ENCODE measurements around the gene TIMM17A.
"Not testable (repeated sequence)": the region's sequence is repeated elsewhere in the genome, so short reads cannot be mapped to it uniquely, and the experiment has no call there.

The TIMM17A gene

DNA sequence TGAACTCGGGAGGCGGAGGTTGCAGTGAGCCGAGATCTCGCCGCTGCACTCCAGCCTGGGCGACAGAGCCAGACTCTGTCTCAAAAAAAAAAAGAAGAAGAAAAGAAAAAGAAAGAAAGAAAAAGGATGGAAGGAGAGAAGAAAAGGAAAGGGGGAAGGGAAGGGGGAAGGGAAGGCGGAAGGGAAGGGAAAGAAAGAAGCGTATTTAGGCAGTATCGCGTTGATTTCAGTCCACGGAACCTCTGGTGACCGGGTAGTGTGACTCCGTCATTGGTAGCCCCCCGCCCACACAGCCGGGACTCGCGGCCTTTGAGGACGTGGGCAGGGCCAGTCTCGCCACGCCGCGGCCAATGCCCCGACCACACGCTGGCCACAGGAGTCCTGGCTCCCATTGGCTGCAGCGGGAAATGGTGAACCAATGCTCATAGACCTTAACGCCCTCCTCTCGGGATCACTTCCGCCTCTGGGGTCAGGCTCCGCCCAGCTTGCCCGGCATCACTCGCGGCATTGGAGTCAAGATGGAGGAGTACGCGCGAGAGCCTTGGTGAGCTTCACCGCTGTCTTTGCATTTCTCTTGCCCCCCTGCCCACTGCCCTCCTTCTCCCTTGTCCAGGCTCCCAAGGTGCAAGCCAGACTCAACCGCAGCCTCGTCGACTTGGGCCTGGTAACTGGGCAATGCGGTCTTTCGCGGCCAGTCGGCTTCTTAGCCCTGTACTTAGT is at the start of gene TIMM17A:
TSS of gene TIMM17A (plus strand) at position 495 of the 720 bp plus-strand sequence. CDS start at position 519, 24 bp downstream.
- DNase-seq = peak; percentile 95

DNA sequence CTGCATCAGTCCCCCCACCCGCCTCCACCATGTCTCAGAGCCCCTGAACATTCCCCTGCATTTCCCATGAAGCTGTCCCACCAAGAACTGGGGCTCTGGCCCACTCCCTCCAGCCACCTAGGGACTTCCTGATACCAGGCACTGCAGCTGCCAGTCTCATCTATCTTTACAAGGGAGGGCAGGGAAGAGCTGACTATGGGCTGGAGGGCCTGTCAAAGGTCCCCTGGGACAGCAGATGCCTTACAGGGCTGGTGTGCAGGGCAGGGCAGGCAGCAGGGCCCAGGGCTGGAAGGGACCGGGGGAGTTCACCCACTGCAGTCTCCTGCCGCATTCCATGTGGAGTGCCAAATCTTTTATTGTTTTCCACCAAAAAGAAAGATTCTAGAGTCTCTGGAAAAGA is 49.0 kb upstream of the TIMM17A start:
- no peak for DNase-seq

DNA sequence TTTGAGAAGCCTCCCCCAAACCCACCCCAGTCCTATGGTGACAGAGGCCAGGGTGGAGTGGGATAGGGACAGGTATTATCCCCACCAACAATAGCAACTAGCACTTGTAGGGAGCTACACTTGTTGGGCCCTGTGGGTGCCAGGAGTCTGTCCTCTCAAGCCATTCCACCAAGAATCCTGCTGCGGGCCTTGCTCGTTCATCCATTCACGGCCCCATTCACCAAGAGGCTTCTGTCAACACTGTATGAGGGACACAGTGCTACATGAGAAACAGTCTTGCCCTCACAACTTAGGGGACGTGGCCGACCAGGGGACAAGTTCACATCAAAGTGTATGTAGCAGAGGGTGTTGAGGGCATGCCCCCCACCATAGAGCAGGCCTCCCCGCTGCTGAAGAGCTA is 47.7 kb upstream of the TIMM17A start:
- no peak for DNase-seq

DNA sequence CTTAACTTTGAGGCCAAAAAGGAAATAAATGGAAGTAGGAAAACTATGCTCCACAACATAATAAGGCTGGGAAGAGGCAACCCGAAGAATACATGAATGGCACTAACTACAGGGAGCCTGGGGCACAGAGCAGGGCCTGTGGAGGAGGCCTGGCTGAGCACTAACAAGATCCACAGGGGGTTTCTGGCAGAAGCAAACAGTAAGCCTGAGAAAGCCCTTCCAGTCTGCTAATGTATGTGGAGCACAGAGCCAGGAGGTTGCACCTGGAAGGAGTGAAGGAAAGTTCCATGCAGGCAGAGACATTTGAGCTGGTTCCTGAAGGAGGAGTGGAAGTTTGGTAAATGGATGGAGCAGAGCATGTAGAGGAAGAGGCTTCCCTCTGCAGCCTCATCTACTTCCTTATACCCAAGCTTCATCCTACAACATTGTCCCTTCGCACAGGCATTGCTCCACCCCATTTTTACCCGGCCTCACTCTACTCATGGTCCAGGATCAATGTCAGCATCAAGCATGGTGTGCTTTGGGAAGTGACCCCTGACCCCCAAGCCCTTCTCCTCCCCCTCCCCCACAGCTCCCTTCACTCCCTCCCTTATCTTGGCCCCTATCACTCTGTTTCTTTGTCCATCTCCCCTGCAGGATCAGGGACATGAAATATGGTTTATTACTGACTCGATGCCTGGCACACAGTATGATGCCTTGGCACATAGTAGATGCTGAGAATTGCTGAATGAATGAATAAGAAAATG is 43.3 kb upstream of the TIMM17A start:
- DNase-seq = no peak

DNA sequence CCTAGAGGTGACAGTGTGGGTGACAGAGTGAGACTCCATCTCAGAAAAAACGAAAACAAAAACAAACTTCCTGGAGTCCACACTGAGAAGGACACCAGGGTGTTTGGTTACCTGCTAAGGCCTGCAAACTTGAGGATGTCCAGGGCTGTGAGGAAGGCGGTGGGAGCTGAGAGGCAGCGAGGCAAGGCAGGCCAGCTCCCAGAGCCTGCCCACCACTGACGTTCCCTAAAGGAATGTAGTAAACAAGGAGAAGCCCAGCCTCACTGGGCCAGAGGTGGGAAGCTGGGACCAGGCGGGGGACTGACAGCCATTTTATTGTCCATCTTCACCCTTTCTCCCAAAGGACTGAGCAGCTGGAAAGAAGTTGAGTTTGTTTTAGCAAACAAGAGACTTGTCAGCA is 42.5 kb upstream of the TIMM17A start:
- no peak for DNase-seq

DNA sequence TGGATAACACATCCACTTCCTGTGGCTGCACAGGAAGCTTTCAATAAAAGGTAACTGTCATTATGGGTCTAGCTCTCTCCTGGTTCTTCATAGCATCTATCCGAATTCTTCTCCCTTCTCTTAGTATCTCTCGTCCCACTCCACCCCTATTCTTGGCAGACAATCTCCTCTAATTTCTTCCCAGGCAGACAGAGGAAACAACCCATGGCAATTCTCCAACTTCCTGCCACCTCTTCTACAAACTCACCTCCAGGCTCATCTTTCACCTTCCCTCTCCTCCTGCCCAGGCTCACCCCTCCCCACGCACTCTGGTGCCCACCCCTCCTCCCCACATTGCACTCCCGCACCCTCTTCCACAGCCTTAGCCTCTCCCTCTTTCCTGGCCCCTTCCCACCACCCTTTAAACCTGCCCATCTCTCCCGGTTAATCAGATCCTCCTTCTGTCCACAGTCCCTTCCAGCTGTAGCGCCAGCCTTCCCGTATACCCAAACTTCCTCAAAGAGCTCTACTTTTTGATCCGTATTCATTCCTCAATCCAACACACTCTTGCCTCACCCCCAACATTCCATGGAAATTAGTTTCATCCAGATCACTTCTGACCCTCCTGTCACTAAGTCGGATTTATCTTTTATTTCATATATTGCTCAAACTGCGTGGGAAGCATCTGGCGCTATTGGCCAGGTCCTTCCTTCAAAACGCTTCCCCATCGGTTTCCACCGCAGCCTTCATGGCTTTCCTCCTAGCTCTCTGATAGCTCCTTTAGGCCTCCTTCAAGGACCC is 40.7 kb upstream of the TIMM17A start:
- no peak for DNase-seq

DNA sequence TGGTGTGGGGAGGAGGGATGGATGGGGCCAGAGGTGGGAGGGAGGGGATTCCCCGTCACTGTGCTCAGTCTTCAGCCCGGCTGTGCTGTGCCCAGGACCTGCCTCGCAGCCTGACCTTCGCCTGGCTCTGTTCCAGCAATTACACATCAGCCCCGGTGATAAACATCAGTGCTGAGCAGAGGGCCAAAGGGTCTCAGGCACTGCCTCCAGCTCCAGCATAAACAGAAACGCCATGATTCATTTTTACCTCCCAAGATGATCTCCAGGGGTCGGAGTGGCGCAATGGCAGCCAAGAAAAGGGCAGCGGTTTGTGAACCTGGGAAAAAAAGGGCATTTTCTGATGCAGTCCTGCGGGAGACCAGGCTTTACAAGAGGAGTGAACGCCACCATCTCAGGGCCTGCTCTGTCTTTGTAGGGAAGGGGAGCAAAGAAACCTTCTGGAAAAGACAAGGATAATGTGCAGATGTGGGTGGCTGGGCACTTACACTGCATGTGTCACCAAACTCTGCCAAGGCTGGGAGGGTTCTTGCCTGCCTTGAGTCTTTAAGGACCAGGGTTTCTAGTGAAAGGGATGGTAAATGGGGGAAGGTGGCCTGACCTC is 38.6 kb upstream of the TIMM17A start:
- no peak for DNase-seq

DNA sequence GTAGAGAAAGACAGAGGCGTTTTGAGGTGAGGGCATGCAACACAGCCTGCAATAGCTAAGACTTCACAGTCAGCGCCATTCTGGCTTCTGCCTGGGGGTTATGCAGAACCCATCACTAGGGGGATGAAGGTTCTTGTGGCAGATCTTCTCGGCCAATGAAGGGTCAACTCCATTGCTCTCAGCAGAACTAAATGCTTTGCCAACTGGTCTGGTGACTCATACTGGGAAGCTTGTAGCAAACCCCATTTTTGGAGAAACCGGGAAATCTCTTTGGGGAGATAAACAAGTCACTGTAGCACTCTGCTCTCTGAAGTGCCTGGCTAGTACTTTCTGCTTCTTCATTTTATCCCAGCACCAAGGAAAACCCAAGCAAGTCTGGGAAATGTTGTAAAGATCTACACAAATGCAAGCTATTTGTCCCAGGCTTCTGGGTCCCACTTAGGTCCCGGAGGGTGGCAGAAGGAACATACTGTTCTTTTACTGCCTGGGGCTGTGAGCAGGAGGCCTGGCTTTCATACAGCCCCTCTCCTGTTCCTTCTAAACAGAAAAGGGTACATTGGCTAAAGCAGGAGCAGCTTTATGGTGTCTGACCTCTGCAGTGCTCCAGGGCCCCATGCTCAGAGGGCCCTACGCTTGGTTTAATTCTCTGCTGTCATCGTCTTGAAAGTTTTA is 37.8 kb upstream of the TIMM17A start:
- no peak for DNase-seq

DNA sequence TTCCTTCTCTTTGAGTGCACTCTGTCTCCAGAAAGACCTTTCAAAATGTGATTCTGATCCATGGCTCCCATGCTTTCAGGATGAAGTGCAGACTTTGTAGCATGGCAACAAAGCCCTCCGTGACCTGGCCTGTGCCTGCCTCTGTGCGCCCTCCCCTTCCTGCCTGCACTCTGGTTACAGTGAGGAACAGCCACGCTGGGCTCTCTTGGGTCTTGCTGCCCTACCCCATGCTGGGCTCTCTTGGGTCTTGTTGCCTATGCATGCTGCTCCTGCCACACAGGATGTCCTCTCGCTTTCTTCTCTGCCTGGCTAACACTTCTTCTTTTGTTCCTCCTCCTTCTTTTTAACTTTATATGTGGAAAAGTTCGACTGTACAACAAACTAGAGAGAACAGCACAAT is 37.0 kb upstream of the TIMM17A start:
- DNase-seq = no peak

DNA sequence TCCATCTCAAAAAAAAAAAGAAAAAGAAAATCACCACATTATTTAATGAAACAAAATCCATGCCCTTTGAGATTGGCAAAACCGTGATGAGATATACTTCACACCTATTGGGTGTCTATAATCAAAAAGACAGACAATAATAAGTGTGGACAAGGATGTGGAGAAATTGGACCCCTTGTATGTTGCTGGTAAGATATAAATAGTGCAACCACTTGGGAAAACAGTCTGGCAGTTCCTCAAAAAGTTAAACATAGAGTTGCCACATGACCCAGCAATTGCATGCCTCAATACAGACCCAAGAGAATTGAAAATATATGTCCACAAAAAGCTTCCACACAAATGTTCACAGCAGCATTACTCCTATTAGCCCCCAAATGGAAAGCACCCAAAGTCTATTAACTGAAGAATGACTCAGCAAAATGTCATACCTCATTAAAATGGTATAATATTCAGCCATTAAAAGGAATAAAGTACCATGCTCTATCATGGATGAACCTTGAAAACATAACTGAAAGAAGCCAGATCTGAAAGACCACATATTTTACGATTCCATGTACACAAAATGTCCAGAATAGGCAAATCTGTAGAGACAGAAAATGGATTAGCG is 33.2 kb upstream of the TIMM17A start:
- DNase-seq = no peak

DNA sequence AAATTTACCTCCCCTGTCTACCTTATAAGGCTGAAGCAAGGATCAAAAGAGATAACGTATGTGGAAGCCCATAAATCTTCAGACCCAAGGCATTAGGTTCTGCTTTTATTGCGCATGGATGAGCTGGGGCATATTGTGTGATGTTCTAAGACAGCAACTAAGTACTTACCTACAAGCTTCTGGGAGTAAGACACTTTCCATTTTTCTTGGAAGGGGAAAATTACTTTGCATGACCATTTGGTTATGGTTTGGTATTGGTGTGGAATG is 30.1 kb upstream of the TIMM17A start:
- DNase-seq = no peak

DNA sequence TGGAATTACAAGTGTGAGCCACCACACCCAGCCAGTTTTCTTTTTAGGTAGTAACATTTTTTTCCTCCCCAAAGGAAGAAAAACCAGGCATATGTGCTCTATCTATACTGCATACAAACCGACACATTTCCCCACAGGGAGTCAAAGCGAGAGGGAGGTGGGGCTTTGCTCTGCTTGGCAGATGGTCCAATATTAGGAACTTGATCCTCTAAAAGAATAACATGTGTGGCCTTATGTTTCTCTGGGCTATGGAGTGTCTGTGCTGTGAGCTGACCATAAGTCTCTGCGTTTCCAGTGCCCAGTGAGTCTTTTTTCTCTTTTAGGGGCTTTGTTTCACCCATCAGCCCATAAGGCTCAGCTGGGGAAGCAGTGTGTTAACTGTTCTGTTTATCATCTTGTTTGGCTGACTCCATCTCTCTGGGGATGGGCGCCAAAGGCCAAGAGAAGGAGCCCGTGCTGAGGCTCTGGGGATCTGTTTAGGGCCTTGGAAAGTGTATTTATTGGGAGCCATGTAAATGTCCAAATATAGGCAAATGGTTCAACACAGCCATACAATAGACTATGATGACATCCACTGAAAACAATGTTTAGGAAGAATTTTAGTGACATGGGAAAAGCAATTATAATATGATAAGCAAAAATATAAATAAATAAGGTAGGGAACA is 29.2 kb upstream of the TIMM17A start:
- no peak for DNase-seq

DNA sequence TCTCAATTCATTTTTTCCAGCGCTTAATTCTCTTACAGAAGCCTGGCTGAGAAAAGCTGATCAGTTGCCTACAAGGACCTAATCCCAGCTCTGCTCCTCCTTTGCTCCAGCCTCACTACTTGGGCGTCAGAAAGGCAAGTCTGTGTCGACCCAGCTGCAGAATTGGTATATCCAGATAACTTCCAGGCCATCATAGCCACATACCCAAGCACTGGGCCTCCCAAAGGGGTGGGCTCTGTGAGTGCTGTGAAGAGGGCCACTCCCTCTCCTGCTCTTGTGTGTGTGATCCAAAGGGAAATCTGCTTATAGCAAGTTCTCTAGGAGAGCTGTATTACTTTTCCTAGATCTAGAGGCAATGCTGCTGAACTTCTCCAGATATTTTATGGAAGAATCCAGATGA is 27.0 kb upstream of the TIMM17A start:
- no peak for DNase-seq

DNA sequence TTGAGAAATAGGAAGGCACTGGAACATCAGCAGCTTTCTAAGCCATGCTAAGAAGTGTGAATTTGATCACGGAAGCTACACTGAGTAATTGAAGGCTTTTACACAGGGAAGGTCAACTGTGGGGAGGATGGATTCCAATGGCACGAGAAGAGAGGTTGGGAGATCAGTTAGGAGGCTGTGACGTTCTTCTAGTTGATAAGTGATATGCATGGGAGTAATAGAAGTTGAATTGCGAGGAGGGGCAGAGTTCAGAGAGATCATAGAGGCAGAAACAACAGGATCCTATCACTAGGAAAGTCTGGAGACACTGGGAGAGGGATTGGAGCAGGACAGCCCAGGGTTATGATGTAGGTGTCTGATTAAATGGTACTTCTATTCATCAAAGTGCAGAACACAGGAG is 25.2 kb upstream of the TIMM17A start:
- no peak for DNase-seq

DNA sequence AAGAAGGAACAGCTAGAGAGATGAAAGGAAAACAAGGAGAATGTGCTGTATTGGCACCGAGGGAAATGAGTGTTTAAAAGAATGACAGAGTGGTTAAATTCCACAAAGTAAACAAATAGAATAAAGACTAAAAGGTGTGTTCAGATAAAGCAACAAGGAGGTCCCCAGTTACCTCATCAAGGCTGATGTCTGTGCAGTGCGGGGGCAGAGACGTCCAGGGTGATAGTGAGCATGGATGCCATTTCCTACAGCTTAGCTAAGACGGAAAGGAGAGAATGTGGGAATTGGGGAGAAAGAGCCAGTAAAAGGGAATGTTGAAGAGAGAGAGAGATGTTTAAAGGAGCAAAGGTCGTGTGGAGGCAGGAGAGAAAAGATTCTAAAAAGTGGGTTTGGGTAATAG is 24.5 kb upstream of the TIMM17A start:
- DNase-seq = no peak

DNA sequence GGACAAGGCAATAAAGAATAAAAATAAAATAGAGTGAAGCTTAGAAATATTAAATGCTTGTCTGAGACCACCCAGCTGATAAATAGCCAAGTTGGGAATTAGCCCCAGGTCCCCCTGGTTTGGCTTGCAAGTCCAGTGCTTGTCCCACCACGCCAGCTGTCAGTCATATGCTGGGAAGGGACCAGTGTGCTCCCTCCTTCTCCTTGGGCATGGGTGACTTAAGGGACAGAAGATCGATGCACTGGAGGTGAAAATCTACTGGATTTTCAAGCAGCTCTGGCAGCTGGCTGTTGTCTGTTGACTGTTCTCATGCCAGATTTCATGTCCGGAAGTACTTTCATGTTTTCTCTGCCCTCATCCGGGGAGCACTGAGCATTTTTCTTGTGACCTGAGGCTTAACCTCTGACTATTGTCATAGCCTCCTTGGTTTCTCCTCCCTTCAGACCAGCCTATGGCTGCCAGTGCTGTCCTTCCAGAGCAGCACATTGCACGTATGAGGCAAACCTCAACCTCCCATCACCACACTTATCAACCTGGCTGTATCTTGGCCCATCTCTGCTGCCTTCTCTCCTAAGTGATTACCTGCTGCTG is 21.4 kb upstream of the TIMM17A start:
- no peak for DNase-seq

DNA sequence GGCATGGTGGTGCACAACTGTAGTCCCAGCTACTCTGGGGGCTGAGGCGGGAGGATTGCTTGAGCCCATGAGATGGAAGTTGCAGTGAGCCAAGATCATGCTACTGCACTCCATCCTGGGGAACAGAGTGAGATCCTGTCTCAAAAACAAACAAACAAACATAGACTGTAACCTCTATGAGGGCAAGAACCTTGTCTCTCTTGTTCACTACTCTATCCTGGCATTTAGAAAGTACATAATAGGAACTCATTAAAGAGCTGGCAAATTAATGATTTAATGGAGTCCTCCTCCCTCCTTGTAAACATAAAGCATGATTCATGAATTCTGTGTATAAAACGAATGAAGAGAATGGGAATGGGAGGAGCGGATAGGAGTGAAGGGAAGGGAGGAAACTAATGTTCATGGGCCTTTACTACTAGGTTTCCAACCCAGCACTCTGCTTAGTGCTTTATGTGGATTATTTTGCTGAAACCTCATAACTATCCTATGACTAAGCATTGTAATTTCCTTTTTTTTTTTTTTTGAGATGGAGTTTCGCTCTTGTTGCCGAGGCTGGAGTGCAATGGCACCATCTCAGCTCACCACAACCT is 17.6 kb upstream of the TIMM17A start:
- no peak for DNase-seq

DNA sequence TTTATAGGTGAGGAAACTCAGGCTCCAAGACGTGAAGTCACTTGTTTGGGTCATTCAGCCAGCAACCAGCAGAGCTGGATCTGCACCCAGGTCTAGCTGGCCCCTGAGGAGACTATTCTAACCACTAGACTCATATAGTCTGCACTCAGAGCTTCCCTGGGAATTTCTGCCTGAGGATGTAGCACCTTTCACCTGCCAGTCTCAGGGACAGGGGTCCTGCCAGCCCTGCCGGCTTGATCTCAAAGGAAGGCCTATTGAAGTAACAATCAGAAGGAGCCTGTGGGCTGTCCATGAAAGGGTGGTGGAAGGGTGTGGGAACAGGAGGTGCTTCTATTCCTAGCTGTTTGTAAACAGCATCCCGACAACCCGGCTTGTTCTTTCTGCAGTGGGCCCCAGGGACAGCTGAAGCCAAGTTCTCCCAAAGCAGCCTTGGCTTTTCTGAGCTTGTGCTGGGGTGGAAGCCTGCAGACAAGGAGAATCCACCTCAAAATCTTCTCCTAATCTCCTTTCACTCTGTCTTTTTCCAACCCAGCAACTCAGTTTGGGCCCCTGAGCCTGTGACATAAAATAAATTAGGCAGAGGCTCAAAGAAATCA is 16.8 kb upstream of the TIMM17A start:
- no peak for DNase-seq

DNA sequence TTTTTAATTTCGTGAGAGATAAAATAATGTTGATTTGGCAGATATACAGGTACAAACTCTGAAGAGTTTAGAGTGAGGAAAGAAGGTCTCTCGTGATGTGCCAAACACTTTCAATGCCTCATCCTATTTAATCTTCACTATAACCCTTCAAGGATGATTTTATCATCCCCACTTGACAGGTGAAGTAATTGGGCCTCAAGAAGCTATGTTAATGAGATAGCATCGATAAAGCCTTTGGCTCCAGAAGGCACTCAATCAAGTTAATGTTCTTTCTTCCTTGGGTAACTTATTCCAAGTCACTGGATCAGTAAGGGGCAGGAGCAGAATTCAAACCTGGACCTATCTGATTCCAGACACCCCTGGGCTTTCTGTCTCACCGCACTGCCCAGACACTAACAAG is 16.2 kb upstream of the TIMM17A start:
- DNase-seq = no peak

DNA sequence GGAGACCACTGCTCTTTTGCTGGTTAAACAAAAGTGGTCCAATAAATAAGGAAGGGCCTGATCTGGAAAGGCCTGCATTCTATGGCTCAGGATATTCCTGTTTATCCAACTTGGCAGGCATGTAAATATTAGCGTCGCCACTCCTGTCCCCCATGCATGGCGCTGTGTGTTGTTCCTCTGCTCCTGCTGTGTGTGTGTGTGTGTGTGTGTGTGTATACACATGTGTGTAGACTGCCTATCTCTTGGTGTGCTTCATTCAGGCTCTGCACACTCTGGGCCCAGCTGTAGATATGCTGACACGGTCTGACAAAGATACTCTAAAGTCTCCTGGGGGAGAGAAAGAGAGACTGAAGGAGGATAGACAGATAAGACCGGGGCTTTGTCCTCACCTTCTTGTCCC is 15.7 kb upstream of the TIMM17A start:
- no peak for DNase-seq

DNA sequence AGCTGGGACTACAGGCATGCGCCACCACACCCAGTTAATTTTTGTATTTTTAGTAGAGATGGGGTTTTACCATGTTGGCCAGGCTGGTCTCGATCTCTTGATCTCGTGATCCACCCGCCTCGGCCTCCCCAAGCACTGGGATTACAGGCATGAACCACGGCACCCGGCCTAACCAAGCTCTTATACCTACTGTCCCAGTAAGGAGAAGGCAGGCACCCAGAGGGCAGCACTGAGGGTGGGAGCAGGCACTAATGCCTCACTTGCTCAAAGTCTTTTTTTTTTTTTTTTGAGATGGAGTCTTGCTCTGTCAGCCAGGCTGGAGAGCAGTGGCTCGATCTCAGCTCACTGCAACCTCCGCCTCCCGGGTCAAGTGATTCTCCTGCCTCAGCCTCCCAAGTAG is 15.0 kb upstream of the TIMM17A start:
- DNase-seq = not testable (repeated sequence)
